ENCODE data around the gene RAF1.
"Not testable (repeated sequence)": the region's sequence is repeated elsewhere in the genome, so short reads cannot be mapped to it uniquely, and the experiment has no call there.

RAF1 gene

DNA sequence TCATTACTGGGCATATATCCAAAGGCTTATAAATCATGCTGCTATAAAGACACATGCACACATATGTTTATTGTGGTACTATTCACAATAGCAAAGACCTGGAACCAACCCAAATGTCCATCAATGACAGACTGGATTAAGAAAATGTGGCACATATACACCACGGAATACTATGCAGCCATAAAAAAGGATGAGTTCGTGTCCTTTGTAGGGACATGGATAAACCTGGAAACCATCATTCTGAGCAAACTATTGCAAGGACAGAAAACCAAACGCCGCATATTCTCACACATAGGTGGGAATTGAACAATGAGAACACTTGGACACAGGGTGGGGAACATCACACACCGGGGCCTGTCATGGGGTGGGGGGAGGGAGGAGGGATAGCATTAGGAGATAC lies 23.1 kb downstream of the RAF1 start:
- not testable (repeated sequence) for DNase-seq (ENCODE audit: low read depth)

- DNase-seq (ENCODE audit: low read depth) = peak; percentile 62
Measured at GRCh38 chr3:12638105-12638504, 25.8 kb downstream of the RAF1 start.

DNA sequence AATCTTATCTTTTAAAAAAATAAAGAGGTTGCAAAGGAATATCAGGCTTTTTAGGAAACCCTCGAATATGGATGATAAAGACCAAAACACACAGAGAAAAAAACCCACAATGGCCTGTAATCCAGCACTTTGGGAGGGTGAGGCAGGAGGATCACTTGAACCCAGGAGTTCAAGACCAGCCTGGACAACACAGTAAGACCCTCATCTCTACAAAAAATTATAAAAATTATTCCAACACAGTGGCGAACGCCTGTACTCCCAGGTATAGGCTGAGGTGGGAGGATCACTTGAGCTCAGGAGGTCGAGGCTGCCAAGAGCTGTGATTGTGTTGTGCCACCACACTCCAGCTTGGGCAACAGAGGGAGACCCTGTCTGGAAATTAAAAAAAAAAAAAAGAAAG lies 30.8 kb downstream of the RAF1 start:
- no peak for DNase-seq (ENCODE audit: low read depth)

GRCh38 chr3:12632523-12632922 lies 31.4 kb downstream of the RAF1 start:
- DNase-seq (ENCODE audit: low read depth) = no peak

DNA sequence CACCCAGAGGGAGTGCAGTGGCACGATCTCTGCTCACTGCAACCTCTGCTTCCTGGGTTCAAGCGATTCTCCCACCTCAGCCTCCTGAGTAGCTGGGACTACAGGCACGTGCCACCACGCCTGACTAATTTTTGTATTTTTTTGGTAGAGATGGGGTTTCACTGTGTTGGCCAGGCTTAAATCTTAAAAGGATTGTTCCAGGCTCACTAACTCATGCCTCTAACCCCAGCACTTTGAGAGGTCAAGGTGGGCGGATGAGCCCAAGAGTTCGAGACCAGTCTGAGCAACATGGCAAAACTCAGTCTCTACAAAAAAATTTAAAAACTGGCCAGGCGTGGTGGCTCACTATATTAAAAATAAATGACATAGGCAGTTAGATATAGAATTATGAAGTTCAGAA lies 33.1 kb downstream of the RAF1 start:
- DNase-seq (ENCODE audit: low read depth) = not testable (repeated sequence)

GRCh38 chr3:12630292-12630691 lies 33.6 kb downstream of the RAF1 start:
- DNase-seq (ENCODE audit: low read depth) = no peak

GRCh38 chr3:12629560-12629959 lies 34.4 kb downstream of the RAF1 start:
- peak; percentile 28 for DNase-seq (ENCODE audit: low read depth)

- DNase-seq (ENCODE audit: low read depth) = no peak
Measured at GRCh38 chr3:12628813-12629212, 35.1 kb downstream of the RAF1 start.

- DNase-seq (ENCODE audit: low read depth) = no peak
Measured at GRCh38 chr3:12627370-12627769, 36.5 kb downstream of the RAF1 start.

GRCh38 chr3:12624964-12625363 lies 39.0 kb downstream of the RAF1 start:
- DNase-seq (ENCODE audit: low read depth) = not testable (repeated sequence)

- DNase-seq (ENCODE audit: low read depth) = no peak
Measured at GRCh38 chr3:12624056-12624455, 39.9 kb downstream of the RAF1 start.

- no peak for DNase-seq (ENCODE audit: low read depth)
Measured at GRCh38 chr3:12622335-12622734, 41.6 kb downstream of the RAF1 start.

DNA sequence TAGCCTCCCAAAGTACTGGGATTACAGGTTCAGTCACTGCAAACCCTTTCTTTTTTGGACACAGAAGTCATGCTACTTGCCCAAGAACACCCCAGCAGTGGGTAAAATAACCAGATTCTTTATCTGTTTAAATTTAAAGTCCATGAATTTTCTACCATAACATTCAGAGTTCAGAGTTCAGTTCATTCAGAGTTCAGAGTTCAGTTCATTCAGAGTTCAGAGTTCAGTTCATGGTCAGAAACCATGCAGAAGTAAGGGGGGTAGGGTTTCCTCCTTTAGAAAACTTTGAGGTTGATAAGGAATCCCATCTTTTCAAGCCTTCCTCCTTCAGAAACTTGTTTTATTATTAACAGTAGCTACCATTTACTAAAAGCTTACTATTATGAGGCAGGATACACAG lies 43.2 kb downstream of the RAF1 start:
- no peak for DNase-seq (ENCODE audit: low read depth)

DNA sequence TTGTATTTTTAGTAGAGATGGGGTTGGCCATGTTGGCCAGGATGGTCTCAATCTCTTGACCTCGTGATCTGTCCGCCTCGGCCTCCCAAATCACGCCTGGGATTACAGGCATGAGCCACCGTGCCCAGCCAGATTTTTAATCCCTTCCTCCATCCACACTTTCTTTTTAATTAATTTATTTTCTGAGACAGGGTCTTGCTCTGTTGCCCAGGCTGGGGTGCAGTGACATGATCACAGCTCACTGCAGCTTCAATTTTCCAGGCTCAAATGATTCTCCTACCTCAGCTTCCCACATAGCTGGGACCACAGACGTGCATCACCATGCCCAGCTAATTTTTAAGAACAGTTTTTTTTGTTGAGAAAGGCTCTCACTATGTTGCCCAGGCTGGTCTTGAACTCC lies 43.6 kb downstream of the RAF1 start:
- no peak for DNase-seq (ENCODE audit: low read depth)

DNA sequence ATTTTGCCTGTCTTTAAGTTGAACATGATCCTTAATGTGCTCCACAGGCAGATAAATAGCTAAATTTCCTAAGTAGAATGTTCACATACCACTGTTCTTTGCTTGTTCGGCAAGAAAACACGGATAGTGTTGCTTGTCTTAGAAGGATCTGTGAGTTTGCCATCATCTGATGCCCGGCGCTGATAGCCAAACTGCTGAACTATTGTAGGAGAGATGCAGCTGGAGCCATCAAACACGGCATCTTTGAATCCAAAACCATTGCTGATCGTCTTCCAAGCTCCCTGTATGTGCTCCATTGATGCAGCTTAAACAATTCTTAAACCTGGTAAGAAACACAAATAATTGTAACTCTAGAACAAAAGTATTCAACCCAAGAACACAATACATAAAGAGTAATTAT lies 45.5 kb downstream of the RAF1 start:
- no peak for DNase-seq (ENCODE audit: low read depth)

GRCh38 chr3:12615266-12615665 lies 48.7 kb downstream of the RAF1 start:
- DNase-seq (ENCODE audit: low read depth) = no peak

DNA sequence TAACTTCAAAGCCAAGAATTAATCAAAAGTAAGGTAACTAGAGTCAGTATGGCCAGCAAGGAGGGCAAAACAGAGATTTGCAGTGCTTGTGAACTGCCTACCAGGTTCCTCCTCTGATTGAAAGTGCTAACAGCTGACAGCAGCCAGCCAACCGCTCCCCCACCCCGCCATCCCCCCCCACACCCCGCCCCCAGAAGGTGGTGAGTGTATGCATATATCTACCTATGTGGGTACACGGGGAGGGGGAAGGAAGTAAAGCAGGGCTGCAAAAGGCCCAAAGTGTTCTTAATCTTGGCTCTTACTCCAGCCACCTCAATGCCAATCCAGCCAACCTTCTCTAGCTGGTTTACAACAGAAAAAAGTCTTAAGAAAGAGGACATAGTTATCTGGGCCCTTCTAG lies 50.7 kb downstream of the RAF1 start:
- no peak for DNase-seq (ENCODE audit: low read depth)

DNA sequence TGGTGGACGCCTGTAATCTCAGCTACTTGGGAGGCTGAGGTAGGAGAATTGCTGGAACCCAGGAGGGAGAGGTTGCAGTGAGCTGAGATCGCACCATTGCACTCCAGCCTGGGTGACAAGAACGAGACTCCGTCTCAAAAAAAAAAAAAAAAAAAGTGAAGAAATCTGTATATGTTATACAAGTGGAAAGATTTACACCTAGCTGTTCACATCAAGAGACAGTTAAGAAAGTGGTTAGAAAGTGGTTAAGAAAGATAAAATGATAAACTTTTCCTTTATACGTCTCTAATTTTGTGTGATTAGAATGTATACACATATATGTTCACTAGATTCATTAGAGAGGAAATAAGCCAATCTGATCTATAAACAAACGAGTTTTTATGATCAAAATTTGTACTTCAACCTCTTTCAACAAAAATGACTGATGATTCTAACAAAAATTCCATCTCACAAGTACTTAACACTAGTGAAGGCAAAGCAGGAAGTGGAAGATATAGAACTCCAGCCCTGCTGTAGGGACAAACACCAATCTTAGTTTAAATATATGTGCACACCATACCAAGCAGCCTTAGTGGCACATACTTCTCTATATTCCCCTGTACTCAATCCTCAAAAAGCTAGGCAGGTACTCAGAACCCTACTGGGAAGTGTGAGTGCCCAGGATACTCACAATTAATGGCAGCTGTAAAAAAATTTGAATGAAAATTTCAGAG lies 51.2 kb downstream of the RAF1 start:
- DNase-seq (ENCODE audit: low read depth) = no peak

DNA sequence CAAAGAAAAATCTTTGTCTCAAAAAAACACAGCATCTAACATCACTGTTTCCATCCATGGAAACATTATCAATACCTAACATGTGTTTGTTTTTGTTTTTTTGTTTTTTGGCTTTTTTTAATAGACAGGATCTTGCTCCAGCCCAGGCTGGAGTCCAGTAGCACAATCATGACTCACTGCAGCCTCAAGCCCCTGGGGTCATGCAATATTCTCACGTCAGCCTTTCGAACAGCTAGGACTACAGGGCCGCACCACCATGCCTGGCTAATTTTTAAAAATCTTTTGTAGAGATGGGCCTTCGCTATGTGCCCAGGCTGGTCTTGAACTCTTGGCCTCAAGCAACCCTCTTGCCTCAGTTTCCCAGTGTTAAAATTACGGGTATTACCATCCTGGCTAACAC lies 52.8 kb downstream of the RAF1 start:
- DNase-seq (ENCODE audit: low read depth) = no peak

- DNase-seq (ENCODE audit: low read depth) = no peak
Measured at GRCh38 chr3:12608376-12608775, 55.5 kb downstream of the RAF1 start.

GRCh38 chr3:12603969-12604368 lies 59.9 kb downstream of the RAF1 start:
- DNase-seq (ENCODE audit: low read depth) = no peak

GRCh38 chr3:12601072-12601471 lies 62.8 kb downstream of the RAF1 start:
- no peak for DNase-seq (ENCODE audit: low read depth)

DNA sequence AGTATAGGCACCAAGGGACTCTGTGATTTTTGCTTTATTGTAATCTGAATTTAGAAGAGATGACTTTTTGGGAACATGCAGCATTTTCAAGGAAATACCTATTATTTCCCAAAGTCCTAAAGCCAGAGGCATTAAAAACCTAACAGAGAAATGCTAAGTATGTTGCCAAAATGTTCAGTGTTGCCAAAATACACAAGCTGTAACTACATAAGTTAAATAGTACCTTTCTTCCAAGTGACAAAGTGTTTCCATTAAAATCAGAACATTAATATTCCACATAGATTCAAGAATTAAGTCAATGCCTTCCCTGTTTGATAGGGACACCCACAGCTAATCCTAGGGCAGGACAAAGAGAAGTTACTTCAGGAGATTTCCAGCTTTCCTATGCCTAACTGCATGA lies 65.0 kb downstream of the RAF1 start:
- DNase-seq (ENCODE audit: low read depth) = no peak

DNA sequence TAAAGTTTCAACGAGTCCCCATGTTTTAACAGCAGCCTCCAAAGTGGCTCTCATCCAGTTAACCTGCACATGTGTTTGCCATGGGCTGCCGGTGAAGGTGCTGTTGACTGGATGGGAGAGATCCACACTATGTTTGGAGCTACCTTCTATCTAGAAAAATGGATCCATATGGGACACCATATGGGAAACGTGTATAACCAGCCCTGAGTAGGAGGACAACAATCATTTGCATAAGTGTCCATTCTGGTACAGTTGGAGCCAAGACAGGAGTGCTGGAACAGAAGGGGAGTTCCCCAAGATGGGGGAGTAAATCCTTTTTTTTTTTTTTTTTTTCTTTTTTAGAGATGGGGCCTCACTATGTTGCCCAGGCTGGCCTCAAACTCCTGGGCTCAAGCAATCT lies 70.4 kb downstream of the RAF1 start:
- DNase-seq (ENCODE audit: low read depth) = no peak

Measured in iris pigment epithelial cell (primary cell).